Esophagus mucosa (tissue), 1 donor: ENCODE data around the gene RFWD3. TPM values are rescaled to one million over a fixed set of nuclear protein-coding genes. Genes with fewer than 3 reads are reported as not detected.
"Not testable (repeated sequence)": the region's sequence is repeated elsewhere in the genome, so short reads cannot be mapped to it uniquely, and the experiment has no call there.

Experiments
- ATAC-seq: fragments of 200-7000 bp; cut with Tn5 transposase; one replicate; pipeline ENCODE4 v1.9.1; 2020
- total RNA-seq: library from RNA; stranded (reverse); gene quantifications from one replicate; pipeline ENCODE4 v1.2.4, GENCODE V29; 2023
- donor health status: DM: yes; HTN: yes; CAD: no.

Gene RFWD3, protein sequence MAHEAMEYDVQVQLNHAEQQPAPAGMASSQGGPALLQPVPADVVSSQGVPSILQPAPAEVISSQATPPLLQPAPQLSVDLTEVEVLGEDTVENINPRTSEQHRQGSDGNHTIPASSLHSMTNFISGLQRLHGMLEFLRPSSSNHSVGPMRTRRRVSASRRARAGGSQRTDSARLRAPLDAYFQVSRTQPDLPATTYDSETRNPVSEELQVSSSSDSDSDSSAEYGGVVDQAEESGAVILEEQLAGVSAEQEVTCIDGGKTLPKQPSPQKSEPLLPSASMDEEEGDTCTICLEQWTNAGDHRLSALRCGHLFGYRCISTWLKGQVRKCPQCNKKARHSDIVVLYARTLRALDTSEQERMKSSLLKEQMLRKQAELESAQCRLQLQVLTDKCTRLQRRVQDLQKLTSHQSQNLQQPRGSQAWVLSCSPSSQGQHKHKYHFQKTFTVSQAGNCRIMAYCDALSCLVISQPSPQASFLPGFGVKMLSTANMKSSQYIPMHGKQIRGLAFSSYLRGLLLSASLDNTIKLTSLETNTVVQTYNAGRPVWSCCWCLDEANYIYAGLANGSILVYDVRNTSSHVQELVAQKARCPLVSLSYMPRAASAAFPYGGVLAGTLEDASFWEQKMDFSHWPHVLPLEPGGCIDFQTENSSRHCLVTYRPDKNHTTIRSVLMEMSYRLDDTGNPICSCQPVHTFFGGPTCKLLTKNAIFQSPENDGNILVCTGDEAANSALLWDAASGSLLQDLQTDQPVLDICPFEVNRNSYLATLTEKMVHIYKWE
- total RNA-seq, result 23.9 TPM

DNA sequence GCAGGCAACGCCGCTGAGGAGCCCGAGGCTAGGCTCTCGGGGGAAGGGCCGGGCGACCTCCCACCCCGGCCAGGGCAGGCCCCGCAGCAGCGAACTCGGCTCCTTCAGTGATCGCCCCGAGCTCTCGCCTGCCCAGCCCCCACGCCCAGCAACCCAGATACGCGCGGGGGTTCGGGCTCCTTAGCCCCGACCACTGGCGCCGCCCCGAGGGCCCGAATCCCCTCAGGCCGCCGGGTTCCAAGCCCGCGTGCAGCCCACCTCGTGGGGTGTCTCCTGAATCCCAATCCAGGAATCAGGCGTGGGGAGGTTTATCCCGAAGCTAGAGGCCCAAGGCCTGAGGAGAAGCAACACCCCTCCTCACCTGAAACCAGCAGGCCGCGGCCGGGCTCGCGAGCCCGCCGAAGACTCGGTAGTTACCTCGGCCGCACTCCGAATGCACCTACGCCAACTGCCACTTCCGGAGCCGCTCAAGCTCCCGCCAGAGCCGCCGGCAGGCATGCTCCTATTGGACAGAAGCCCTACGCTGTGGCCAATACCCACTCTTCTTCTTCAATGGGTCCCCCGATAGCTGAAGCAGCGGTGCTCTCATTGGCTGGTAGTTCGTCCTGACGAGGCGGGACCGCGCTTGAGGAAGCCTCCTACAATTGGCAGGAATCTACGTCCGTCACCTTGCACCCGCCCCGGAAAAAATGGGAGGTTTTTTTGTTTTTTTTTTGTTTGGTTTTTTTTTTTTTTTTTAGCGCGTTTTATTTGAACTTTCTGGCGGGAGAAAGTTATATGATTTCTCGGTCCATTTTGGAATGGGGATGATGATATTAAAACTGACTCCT lies at the start of gene RFWD3:
RFWD3 (minus strand) TSS at position 453 of the 830 bp plus-strand sequence. CDS start 5,428 bp downstream, outside the sequence.
- peak; percentile 100 for ATAC-seq

DNA sequence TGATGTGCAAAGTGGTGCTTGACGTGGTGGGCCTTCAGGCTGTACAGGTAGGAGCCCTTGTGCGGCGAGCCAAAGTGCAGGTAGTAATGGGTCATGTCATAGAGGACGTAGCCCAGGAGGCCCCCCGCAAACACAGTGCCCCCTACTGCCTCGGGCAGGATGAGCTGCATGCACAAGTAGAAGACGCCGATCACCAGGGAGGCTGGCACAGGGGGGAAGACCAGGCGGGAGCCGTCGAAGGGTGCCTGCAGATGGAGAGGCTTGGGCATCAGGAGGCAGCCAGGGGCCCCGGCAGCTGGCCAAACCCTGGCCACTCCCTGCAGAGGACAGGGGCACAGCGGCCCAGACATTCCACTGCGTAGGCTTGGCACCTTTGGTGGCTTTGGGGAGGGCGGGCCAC lies 49.7 kb upstream of the RFWD3 start:
- no peak for ATAC-seq

DNA sequence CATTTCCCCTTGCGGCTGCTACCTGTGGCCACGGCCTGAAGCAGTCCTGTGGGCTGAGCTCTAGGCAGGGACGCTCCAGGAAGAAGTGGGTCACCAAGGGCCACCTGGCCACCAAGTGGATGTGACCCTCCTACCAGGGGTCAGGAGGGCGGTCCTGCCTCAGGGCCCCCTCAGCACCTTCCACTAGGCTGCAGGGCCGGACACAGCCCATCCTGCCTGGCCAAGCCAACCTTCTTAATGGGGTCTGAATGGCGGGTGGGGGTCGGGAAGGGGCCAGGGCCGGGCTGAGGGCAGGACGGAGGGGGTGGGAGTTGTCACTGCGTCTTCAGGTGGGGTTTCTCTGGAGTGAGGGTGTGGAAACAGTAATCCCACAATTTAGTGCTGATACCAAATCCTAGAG lies 47.2 kb upstream of the RFWD3 start:
- ATAC-seq, result no peak

DNA sequence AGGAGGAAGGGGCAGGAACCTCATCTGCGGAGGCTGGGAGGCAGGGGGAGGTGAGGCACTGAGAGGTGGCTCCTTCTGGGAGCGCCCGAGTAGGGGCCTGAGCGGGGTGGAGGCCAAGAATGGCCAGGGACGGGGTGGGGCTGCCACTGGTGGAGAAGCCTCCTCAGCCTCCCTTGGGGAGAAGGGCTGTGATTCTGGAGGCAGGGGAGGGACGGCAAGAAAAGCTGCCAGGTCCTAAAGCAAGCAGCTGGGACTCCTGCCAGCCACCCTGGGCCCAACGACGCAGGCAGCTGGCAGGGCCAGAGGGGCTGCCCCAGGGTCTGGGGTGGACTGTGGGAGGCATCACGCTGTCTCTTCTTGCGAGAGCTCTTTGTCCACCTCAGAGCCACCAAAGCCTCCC lies 46.6 kb upstream of the RFWD3 start:
- no peak for ATAC-seq

DNA sequence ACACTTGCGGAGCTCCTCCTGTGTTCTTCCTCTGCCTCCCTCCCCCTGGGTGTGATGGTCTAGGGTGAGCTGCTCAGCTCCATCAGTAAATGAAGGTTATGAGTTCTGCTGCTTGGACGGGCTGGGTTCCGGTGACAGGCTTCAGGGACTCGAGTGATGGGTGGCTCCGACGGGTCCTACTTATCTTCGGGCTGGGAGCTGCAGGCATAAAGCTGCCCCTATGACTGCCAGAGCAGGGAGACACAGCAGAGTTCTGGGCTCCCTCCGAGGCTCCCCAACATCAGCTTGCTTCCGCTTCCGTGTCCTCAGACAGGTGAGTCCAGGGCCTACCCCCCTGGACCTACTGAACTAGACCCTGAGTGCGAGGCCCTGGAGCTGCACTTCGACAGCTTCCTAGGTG lies 45.3 kb upstream of the RFWD3 start:
- no peak for ATAC-seq

DNA sequence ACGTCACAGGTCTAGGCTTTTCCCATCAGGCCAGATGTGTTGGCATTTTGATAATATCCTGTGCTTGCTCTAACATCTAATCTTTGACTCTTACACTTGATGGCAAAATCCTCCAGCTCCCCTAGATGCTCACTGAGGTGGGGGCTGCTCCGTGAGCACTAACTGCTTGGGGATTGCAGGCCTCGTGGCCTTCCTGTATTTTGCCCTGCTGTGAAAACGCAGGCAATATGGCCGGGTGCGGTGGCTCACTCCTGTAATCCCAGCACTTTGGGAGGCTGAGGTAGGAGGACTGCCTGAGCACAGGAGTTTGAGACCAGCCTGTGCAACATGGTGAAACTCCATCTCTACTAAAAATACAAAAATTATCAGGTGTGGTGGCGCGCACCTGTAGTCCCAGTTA lies 43.7 kb upstream of the RFWD3 start:
- no peak for ATAC-seq

DNA sequence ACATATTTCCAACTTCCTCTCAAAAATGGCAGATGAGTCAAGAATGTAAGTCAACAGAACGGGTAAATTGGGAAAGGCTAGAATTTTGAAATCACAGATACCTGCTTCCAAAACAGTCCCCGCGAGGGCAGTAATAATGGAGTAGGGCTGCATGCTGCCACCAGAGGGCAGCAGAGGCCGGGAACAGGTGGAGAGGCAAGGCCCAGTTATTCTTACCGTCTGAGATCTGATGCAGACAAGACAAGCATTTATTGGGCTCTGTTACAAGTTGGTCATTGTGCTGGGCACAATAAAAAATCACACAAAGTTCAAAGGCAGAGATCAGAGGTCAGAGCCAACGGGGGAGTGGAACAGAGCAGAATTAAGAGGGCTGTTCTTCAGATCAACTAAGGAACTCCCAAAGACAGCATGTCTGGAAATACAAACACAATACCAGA lies 42.8 kb upstream of the RFWD3 start:
- ATAC-seq, result peak; percentile 94

DNA sequence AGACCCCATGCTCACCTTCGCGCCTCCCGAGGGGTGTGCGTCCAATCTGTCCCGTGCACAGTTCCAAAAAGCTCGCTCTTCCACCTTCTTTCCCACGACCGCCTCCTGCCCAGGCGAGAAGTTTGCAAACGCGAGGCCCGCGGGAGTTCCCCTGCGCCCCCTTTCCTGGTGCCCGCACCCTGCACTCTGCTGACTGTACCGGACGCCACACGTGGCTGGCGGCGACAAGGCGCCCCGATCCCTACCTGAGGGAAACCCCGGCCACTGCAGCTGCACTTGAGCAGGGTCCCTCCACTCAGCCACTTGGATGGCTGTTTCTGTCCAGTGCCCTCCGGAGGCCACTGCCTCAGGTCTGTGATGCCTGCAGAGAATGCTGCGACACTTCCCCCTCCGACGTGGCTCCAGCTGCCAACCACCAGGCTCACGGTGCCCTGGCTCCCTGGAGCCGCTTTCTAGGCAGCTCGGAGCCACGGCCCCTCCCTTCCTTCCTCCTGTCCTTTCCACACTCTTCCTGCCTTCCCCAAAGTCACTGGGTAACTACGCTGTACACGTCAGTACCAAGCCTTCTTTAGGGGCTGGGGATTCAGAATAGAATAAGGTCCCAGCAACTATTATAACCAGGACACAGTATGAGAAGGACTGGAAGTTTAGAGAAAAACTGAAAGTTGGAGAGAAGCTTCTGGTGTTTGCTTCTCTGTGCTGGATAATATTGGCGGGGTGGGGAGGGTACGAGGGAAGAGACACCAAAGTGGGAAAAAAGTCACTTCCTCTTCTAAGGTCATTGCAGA lies 34.0 kb upstream of the RFWD3 start, which contains the start of gene MLKL:
MLKL (minus strand) TSS at position 425 of the 788 bp plus-strand sequence. CDS start 5,105 bp downstream, outside the sequence.
- peak; percentile 77 for ATAC-seq

DNA sequence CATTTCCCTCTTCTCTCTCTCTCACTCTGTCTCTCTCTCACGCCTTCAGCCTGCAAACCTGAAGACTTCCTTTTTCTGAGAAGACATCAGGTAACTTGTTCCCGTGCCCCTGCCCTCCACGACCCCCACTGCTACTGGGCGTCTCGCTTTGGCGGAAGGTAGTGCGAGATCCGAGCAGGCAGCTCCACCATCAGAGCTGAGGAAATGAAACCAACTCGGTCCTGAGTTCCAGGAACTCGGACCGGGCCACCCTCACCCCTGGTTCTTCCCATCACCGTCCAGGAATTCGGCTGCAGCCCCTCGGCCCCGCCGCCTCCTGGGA lies 33.4 kb upstream of the RFWD3 start:
- peak; percentile 10 for ATAC-seq

DNA sequence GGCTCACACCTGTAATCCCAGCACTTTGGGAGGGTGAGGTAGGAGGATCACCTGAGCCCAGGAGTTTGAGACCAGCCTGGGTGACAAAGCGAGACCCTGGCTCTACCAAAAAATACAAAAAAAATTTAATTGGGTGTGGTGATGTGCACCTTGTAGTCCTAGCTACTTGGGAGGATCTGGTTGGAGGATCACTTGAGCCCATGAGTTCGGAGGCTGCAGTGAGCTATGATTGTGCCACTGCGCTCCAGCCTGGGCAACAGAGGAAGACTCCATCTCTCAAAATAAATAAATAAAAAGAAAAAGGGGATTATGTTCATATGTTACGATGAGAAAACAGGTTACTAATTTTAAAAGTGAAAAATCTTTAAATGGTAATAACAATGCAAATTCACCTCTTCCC lies 33.0 kb upstream of the RFWD3 start:
- ATAC-seq, result no peak

DNA sequence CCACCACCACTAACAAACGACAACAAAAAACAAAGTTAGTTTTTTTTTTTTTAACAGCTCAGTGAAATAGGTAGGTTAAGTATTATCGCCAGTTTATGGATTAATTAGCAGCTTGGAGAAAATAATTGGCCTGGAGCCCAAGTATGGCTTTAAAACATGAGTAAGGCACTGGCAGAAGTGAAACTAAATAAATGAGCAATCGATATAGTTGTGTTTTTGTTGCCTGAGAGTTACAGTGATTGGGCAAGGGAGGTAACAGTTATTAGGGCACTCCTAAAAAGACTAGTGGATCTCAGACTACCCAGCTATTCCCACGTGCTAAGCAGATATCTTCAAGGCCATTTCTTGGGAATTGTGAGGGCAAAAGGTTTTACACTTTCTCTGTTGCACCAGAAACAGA lies 31.5 kb upstream of the RFWD3 start:
- no peak for ATAC-seq

DNA sequence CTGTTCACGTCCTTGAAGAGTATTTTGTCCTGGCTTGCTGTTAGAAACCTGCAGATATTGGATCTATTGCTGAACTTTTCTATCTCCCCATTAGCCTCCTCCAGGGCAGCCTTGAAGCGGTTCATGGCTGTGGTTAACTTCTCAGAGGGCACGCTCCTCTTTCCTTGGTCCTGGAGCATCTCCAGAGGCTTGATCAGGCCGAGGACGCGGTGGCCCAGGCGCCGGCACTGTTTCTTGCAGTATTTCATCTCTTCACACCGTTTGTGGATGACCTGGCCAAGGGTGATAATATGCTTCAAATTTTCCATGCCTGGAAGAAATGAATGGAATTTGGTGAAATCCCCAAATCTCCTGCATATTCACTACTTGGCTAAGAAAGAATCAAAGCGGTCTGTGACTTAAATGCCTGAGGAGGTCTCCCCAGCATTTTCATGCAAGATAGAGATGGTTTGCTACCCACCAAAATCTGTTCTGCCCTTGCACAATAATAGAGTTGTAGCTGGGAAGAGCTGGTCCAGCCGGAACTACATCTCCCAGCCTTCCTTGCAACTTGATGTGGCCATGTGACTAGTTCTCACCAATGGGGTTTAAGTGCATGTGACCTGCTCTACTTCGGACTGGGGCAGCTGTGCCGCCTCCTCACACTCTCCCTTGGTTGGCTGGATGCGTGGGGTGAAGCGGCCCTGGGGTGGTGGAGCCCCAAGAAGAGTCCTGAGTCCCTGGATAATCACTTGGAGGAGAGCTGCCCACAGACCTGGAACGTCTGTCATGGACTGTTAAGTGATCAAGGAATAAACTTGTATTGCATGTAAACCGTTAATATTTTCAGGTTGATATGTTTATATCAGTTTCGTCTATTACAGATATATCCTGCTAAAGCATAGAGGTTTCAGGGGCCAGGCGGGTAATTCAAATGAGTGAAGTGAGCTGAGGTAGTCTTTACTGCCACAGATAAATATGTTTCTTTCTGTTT lies 29.1 kb upstream of the RFWD3 start:
- ATAC-seq, result peak; percentile 89

DNA sequence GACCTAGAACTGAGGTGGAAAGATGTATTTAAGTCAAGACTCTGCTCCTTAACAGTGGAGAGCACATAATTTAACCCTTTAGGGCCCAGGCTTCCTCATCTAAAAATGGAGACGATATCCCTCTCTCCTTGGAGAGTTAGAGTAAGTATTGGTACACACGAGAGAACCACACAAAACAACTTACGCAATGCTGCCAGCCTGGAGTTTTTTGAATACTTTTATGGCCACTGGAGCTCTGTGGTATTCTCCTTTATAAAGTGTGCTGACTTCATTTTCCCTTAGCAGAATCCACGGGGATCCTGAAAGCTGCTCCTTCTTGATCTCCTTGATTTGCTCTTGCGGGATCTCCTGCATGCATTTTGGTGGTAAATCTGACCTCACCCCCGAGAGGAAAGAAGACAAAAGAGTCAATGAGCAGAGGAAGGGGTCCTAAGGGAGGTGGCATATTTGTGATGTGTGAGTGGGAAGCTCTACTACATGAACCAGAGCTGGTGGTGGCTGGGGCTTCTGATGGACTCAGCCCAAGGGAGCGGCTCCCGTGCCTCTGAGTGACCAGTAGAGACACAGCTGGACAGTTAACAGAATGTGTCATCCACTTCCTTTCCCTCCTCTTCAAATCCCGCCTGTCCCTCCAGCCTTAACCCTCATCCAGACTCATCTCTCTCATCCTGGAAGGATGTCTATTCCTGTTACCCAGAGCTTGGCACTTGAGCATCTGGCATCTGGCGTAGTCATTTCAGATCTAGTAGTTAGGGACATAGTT lies 24.6 kb upstream of the RFWD3 start:
- ATAC-seq, result no peak

DNA sequence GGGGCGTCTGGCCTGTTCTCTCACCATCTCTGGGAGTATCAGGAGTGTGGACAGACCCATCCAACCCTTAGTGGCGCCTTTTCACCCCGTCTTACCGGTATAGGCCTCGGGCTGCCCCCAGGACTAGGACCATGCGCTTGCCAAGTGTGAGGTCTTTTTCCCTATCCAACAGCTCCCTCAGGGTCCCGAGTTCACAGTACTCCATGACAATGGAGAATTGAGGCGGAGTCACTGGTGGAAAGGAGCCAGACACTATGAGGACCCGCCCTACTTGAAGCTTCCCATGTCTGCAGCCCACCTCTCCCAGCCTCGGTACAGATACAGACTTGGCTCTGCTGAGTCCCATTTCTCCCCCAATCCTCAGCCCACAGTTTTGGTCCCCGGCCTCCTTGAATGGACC lies 15.9 kb upstream of the RFWD3 start:
- ATAC-seq, result no peak

DNA sequence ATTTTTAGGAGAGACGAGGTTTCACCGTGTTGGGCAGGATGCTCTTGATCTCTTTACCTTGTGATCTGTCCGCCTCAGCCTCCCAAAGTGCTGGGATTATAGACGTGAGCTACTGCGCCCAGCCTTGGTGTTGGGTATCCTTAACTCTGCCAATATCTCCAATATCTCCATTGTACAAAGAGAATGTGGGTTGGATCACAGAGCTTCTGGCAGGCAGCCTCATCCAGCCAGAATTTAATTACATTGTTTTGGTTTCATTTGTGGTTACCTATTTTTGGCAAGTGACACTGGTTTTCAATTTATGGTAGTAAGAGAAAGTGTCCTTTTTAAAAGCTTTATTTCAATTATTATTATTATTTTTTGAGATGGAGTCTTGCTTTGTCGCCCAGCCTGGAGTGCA lies 14.0 kb upstream of the RFWD3 start:
- ATAC-seq, result no peak

DNA sequence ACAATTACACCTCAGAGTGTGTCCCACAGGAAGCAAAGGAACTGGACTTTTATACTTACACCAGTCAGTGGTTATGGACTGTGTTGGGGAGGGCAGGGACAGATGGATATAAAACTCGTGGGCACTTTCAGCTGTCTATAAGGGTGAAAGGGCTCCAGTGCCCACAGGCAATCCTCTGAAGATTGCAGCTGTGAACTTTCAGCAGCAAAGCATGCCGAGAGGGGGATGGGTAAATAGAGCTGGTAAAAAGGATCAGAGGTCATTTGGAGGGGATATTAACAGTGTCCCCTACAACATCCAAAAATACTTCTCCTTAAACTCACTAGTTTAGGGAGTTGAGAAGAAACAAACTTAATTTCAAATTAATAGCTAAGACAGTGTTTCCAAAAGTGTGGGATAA lies 13.3 kb upstream of the RFWD3 start:
- ATAC-seq, result no peak

DNA sequence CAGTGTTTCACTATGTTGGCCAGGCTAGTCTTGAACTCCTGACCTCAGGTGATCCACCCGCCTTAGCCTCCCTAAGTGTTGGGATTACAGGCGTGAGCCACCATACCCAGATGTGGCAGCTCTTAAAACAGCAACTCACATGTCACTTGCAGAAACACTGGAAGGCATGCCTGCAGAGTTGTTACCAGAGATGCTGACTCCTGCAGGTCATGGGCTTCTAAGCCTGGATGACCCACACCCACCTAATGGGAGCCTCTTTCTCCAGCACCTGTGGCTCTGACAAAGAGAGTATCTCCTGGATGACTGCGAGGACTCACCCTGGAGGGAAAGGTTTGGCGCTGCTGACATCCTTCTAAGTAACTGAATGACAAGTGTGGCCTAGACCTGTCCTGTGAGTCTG lies 11.2 kb upstream of the RFWD3 start:
- no peak for ATAC-seq

DNA sequence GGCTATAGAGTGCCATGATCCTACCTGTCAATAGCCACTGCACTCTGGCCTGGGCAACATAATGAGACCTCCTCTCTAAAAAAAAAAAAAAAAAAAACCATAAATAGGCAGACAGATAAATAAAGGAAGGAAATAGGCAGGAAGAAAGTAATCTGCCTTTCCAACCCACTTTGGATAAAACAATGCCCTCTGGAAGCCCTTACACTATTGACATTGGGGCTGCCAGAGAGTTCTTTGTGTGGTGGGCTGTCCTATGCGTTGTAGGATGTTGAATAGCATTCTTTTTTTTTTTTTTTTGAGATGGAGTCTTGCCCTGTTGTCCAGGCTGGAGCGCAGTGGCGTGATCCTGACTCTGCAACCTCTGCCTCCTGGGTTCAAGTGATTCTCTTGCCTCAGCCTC lies 7.2 kb upstream of the RFWD3 start:
- no peak for ATAC-seq

DNA sequence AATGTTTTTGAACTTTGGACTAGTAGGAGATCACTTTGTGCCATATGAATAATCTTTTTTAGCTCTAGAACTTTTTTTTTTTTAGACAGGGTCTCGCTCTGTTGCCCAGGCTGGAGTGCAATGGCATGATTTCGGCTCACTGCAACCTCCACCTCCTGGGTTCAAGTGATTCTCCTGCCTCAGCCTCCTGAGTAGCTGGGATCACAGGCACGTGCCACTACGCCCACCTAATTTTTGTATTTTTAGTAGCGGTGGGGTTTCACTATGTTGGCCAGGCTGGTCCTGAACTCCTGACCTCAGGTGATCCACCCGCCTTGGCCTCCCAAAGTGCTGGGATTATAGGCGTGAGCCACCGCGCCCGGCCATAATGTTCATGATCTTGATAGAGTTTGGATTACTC lies 2.2 kb upstream of the RFWD3 start:
- ATAC-seq, result not testable (repeated sequence)

DNA sequence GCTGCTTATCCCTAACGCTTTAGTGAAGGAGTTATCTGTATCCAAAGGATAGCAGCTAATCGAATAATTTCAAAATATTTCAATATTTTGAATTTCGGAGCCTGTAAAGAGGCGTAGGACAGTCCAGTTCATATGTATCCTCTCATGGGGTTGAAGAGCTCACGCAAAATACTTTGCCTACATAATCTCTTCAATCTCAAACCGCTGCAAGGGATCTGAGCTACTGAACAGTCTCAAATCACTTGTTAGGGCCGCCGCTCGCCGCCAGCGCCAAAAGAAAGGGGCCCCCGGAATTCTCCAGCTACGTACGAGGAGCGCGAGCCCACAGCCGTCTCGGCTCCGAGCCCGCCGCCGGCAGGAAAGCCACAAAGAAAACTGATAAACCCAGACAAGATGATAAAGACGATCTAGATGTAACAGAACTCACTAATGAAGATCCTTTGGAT lies 601 bp upstream of the RFWD3 start:
- ATAC-seq, result no peak
